Measurements from ENCODE around the gene HHATL. TPM values are rescaled to one million over a fixed set of nuclear protein-coding genes. Genes with fewer than 3 reads are reported as not detected.

HHATL gene
- total and polyA plus RNA-seq, 5 donors: 480 to 768 (median 586) TPM

DNA sequence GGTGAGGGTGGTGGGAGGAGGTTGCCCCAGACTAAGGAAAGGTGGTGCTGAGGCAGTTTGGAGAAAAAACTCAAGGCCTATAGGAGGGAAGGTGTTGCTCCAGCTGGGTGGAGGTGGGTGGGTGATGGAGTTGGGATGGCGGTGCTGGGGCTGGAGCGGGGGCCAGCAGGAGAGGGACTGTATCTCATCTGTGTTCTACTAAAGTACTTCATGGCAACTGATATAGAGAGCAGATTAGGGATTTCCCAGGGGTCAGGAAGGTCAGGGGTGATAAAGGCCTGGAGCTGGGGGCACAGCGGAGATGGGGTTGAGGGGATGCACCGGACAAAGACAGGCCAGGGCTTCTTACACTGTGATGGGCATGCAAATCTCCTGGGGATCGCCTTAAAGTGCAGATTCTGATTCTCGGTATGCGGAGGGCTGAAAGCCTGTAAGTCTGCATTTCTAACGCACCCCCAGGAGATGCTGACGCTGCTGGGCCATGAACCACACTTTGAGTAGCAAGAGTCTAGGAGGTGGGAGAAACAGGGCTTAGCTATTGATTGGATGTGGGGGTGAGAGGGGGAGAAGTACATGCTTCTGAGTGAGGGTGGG lies 13.1 kb downstream of the HHATL start:
- ATAC-seq: no peak
- WGBS: 64% methylated on average over 9 of the region's 9 CpGs
- H3K4me1 ChIP-seq (ENCODE audit: control insufficient read depth, insufficient read depth, low read length): no peaks in the 10 kb centered on the region

DNA sequence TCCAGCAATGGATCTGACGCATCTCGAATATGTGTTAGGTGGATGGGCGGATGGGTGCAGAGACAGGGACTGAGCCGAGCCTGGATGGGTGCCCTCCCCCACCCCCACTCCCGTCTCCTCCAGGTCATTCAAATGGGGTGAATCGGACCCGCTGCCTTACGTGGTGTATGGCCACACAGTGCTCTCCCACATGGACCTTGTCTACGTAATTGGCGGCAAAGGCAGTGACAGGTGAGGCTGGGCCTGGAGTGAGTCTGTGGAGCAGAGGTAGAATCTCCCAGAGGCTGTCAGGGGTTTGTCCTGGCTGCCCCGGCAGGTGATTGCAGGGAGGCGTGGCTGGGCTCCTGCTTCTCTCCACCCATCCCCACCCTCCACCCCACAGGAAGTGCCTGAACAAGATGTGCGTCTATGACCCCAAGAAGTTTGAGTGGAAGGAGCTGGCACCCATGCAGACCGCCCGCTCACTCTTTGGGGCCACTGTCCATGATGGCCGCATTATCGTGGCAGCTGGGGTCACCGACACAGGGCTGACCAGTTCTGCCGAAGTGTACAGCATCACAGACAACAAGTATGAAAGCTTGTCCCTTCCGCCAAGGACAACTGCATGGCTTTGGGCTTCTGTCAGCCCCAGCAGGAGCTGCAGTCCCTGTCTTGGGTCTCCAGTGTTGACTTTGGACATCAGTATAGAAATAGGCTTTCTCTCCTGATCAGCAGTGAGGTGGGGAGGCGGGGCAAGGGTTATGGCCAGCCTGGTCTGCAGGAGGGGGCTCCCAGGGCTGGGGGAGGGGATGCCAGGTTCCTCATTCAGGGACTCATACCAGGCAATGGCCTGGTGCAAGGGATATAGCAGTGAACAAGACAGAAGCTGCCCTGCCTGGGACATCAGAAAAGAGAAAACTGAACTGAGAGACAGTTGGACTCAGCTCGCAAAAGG lies 13.8 kb downstream of the HHATL start:
- Histone ChIP-seq H3K4me3 (ENCODE audit: low read length) (no peak overlapping the region), H3K4me1 (ENCODE audit: control insufficient read depth, insufficient read depth, low read length) (no peaks in the 10 kb centered on the region), H3K9me3 (ENCODE audit: control insufficient read depth, low read length) (no peaks in the 10 kb centered on the region), H3K27me3 (ENCODE audit: control insufficient read depth, insufficient read depth) (no peaks in the 10 kb centered on the region), H3K27ac (ENCODE audit: low read length) (no peak overlapping the region)
- peak in 1 of 3 donors; percentile 55 for DNase-seq
- ATAC-seq: no peak
- 91% methylated on average over 22 of the region's 22 CpGs for WGBS
- intact Hi-C loops (cut with DNase I): no loop called here

More for the DNA sequence above, 13.1 kb downstream of the HHATL start:
- H3K27me3 ChIP-seq (ENCODE audit: control insufficient read depth, insufficient read depth): no peaks in the 10 kb centered on the region
- no peak overlapping the region for H3K27ac ChIP-seq (ENCODE audit: low read length)
- no peaks in the 10 kb centered on the region for H3K9me3 ChIP-seq (ENCODE audit: control insufficient read depth, low read length)
- intact Hi-C loops (cut with DNase I): no loop called here
- no peak overlapping the region for H3K4me3 ChIP-seq (ENCODE audit: low read length)
- peak in 1 of 3 donors; percentile 20 for DNase-seq

DNA sequence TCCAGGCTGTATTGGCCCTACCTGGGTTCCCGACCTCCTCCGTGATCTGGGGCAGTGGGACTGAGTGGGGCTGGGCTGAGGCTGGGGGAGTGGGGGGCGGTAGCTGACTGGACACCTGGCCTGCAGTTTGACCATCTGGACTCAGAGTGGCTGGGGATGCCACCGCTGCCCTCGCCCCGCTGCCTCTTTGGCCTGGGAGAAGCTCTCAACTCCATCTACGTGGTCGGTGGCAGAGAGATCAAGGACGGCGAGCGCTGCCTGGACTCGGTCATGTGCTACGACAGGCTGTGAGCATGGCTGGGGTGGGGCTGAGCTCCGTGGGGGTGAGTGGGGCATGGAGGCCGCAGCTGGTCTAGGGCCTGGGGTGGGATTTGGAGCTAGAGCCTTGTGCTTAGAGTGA lies 14.6 kb downstream of the HHATL start:
- H3K4me3 ChIP-seq (ENCODE audit: low read length): no peak overlapping the region
- WGBS: 91% methylated on average over 15 of the region's 15 CpGs

DNA sequence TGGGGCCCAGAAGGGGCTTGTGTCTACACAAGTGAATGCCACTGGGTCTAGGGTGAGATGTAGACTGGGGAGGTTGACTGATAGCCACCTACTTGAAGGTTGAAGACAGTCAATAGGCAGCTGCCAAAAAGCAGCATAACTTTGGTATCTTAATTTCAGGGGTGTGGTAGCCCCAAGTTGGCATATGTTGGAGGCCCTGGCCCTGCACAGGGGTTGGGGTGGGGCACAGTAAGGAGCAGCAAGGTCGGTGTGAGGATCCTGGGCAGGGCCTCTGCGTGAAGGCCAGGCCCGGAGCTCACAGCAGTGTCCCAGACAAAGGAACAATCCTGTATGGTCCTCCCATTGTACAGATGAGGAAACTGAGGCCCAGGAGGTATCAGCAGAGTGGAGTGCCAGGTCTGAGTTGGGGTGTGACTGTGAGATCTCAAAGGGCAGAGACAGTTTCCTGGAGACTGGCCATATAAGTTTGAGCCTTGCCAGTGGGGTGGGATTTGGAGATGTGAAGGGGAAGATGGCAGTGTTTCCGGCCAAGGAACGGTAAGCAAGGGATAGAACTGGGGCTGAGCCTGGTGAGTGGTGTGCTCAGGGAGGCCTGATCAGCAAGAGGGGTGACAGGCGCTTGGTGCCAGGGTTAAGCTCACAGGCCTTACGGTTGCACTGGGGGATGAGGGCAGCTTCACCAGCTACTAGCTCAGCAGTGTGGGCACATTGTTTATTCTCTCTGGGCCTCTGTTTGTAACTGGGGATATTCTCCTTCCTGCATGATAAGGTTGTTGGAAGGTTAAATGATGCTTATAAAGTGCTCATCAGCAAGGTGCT lies 15.6 kb downstream of the HHATL start:
- Histone ChIP-seq H3K4me1 (ENCODE audit: control insufficient read depth, insufficient read depth, low read length) (no peaks in the 10 kb centered on the region), H3K9me3 (ENCODE audit: control insufficient read depth, low read length) (no peaks in the 10 kb centered on the region), H3K27ac (ENCODE audit: low read length) (no peak overlapping the region), H3K4me3 (ENCODE audit: low read length) (no peak overlapping the region), H3K27me3 (ENCODE audit: control insufficient read depth, insufficient read depth) (no peaks in the 10 kb centered on the region)
- intact Hi-C loops (cut with DNase I): no loop called here
- 84% methylated on average over 7 of the region's 7 CpGs for WGBS
- DNase-seq (peak in 1 of 3 donors; percentile 27), ATAC-seq (no peak)

More for the DNA sequence above, 14.6 kb downstream of the HHATL start:
- DNase-seq (peak in 1 of 3 donors; percentile 49), ATAC-seq (no peak)
- Histone ChIP-seq H3K9me3 (ENCODE audit: control insufficient read depth, low read length) (no peaks in the 10 kb centered on the region), H3K27me3 (ENCODE audit: control insufficient read depth, insufficient read depth) (no peaks in the 10 kb centered on the region), H3K4me1 (ENCODE audit: control insufficient read depth, insufficient read depth, low read length) (no peaks in the 10 kb centered on the region), H3K27ac (ENCODE audit: low read length) (no peak overlapping the region)
- intact Hi-C loops (cut with DNase I): no loop called here

DNA sequence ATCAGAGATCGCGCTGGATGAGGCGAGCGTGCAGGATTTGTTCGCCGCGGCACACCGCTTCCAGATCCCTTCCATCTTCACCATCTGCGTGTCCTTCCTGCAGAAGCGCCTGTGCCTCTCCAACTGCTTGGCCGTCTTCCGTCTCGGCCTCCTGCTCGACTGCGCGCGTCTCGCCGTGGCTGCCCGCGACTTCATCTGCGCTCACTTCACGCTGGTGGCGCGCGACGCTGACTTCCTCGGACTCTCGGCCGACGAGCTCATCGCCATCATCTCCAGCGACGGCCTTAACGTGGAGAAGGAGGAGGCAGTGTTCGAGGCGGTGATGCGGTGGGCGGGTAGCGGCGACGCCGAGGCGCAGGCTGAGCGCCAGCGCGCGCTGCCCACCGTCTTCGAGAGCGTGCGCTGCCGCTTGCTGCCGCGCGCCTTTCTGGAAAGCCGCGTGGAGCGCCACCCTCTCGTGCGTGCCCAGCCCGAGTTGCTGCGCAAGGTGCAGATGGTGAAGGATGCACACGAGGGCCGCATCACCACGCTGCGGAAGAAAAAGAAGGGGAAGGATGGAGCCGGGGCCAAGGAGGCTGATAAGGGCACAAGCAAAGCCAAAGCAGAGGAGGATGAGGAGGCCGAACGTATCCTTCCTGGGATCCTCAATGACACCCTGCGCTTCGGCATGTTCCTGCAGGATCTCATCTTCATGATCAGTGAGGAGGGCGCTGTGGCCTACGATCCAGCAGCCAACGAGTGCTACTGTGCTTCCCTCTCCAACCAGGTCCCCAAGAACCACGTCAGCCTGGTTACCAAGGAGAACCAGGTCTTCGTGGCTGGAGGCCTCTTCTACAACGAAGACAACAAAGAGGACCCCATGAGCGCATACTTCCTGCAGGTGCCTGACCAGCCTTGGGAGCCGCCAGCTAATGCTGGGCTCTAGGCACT lies 16.4 kb downstream of the HHATL start:
- Histone ChIP-seq H3K9me3 (ENCODE audit: control insufficient read depth, low read length) (no peaks in the 10 kb centered on the region), H3K4me1 (ENCODE audit: control insufficient read depth, insufficient read depth, low read length) (no peaks in the 10 kb centered on the region), H3K27me3 (ENCODE audit: control insufficient read depth, insufficient read depth) (no peaks in the 10 kb centered on the region), H3K4me3 (ENCODE audit: low read length) (no peak overlapping the region), H3K27ac (ENCODE audit: low read length) (no peak overlapping the region)
- 34% methylated on average over 80 of the region's 80 CpGs for WGBS
- DNase-seq (peak in 2 of 3 donors; percentile 41 to 51), ATAC-seq (no peak)
- intact Hi-C loops (cut with DNase I): no loop called here

DNA sequence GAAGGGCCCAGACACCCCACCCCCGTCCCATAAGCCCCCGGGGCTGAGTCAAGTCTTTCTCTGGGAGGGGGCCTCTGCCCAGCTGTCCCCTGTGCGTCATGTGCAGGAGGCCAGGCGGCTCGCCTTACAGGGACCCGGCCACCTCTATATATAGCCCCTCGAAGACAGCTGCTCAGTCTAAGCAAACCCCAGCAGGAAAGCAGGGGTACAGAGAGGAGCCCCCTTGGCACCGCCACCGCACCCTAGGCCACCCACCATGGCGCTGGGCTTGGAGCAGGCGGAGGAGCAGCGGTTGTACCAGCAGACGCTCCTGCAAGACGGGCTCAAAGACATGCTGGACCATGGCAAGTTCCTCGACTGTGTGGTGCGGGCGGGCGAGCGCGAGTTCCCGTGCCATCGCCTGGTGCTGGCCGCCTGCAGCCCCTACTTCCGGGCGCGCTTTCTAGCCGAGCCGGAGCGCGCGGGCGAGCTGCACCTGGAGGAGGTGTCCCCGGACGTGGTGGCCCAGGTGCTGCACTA lies 17.2 kb downstream of the HHATL start, which contains the start of gene KLHL40:
Gene KLHL40, plus strand, starts transcription at position 175 of the 519 bp plus-strand sequence. Its CDS starts 82 bp downstream, at position 257.
- peak within 1 kb of the TSS; percentile 55 for H3K27ac ChIP-seq (ENCODE audit: low read length)
- DNase-seq: peak; percentile 12 to 55 (median 40)
- no peaks in the 10 kb centered on the region for H3K9me3 ChIP-seq (ENCODE audit: control insufficient read depth, low read length)
- H3K4me1 ChIP-seq (ENCODE audit: control insufficient read depth, insufficient read depth, low read length): no peaks in the 10 kb centered on the region
- no peaks in the 10 kb centered on the region for H3K27me3 ChIP-seq (ENCODE audit: control insufficient read depth, insufficient read depth)
- intact Hi-C loops (cut with DNase I): no loop called here
- 51% methylated on average over 34 of the region's 34 CpGs for WGBS
- ATAC-seq: peak in 1 of 2 donors; percentile 3
- H3K4me3 ChIP-seq (ENCODE audit: low read length): no peak within 1 kb of the TSS

DNA sequence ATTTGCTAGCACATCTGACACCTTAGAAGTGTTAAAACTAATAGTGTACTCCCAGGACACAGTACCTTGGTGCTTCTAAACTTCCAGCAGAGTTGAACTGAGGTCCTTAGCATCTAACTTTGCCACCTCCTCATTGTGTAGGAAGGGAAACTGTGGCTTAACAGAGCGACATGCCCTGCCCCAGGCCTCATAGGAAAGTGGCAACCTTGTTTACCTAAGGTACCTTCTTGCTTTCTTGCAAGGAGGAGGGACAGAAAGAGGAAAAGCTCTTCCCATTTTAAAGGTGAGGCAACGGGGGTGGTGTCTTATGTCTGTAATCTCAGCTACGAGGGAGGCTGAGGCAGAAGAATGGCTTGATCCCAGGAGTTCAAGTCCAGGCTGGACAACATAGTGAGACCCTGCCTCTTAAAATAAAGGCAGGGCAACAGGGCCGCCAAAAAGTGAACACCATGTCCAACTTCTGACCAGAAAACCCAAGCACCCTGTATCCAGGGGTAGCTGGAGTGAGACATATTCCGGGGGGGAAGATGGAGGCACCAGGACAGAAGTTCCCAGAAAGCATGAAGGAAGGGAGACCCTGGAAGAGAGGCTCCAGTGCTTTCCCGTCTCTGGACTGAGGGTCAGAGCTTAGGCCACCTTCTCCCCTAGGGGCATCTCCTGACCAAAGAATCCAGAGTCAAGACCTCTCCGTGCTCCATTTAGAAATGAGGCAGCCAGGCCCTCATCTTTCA lies 17.8 kb downstream of the HHATL start:
- DNase-seq: no peak
- no peaks in the 10 kb centered on the region for H3K9me3 ChIP-seq (ENCODE audit: control insufficient read depth, low read length)
- H3K27me3 ChIP-seq (ENCODE audit: control insufficient read depth, insufficient read depth): no peaks in the 10 kb centered on the region
- H3K27ac ChIP-seq (ENCODE audit: low read length): peak overlapping the region; percentile 55
- 89% methylated on average over 7 of the region's 7 CpGs for WGBS
- intact Hi-C loops (cut with DNase I): no loop called here
- no peak overlapping the region for H3K4me3 ChIP-seq (ENCODE audit: low read length)
- ATAC-seq: no peak
- H3K4me1 ChIP-seq (ENCODE audit: control insufficient read depth, insufficient read depth, low read length): no peaks in the 10 kb centered on the region

DNA sequence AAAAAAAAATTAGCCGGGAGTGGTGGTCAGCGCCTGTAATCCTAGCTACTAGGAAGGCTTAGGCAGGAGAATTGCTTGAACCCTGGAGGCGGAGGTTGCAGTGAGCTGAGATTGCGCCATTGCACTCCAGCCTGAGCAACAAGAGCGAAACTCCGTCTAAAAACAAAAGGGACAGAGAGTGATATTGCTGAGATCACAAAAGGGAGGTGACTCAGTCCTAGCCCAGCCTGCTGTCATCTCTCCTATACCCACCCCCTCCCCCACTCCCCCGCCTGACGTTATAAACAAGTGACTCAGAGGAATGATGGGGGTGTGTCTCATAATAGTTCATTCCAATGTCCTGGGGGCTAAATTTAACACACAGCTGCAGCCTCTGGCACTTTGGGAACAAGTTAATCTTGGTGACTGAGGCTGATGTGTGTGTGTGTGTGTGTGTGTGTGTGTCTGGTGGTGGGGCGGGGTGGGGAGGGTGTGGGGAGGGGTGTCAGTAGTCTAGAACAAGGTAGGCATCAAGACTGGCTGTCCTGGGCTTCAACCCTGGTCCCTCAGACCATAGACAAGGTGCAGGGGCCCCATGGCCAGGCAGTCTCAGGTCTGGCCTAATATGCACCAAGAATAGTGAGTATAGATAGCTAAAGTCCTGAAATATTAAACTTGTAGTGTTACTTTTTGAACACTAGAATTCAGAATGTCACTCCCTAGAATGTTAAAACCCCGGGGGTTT lies 18.6 kb downstream of the HHATL start:
- ATAC-seq: peak; percentile 85 to 88
- no peak overlapping the region for H3K4me3 ChIP-seq (ENCODE audit: low read length)

More for the DNA sequence above, 18.6 kb downstream of the HHATL start:
- WGBS: 49% methylated on average over 10 of the region's 10 CpGs
- intact Hi-C loops (cut with DNase I): no loop called here
- peak; percentile 68 to 79 (median 76) for DNase-seq
- Histone ChIP-seq H3K9me3 (ENCODE audit: control insufficient read depth, low read length) (no peaks in the 10 kb centered on the region), H3K27me3 (ENCODE audit: control insufficient read depth, insufficient read depth) (no peaks in the 10 kb centered on the region), H3K27ac (ENCODE audit: low read length) (peak overlapping the region; percentile 49), H3K4me1 (ENCODE audit: control insufficient read depth, insufficient read depth, low read length) (no peaks in the 10 kb centered on the region)

Data from right cardiac atrium (tissue), 5 donors.